CD4-positive, alpha-beta T cell treated with Interleukin-15 for 4 hours (primary cell): ENCODE results near the gene CDH12.
"Not testable (repeated sequence)": the region's sequence is repeated elsewhere in the genome, so short reads cannot be mapped to it uniquely, and the experiment has no call there.

Experiments
- DNase-seq: peaks from one replicate; pipeline ENCODE4 v3.0.0-alpha.2; 2020; ENCODE audit warnings: low spot score

The CDH12 gene

DNA sequence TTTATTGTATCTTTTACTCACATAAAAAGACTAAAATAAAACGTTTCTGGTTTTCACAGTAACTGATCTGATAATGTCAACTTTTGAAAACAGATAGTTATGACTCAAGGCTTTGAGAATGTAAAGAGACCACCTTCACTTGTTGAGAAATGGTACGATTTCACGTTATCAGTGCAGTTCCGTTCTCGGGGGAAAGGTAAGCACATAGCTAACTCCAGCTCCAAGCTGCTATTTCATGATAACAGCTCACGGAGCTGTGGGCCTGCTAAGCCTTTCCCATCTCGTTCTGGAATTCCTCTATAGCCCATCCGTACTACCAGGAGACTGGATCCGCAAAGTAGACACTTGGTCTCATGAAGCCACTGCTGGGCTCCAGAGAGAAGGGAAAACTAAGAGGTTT is 701.3 kb downstream of the CDH12 start:
- not testable (repeated sequence) for DNase-seq

GRCh38 chr5:22140418-22140817 is 712.7 kb downstream of the CDH12 start:
- not testable (repeated sequence) for DNase-seq

DNA sequence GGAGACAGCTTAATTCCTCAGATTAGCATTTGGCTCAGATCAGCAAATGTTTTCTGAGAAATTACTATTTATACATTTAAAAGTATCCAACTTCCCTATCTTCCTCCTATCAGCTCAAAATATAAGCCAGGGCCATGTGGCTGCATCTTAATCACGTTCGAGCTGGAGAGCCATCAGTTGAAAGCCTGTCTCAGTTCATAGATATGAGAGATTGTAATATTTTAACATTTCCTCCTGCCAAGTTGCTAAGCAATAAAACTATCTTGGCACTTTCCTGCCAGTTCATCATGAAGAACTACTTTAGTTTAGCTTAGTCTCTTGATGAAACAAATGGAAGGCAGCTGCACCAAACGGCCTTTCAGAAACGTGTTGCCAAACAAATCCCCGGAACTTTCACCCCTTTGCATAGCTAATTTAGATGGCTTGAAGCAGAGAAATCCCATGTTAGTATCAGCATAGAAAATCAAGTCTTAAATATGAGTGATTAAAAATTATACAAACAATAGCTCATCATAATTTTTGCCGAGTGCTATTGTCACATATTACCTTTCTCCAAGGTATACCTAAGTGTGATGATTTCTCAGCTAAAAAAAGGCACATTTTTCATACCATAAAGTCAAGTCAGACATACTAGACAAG is 713.4 kb downstream of the CDH12 start:
- DNase-seq, result not testable (repeated sequence)

- no peak for DNase-seq
Measured at GRCh38 chr5:22111320-22111719, 741.8 kb downstream of the CDH12 start.

DNA sequence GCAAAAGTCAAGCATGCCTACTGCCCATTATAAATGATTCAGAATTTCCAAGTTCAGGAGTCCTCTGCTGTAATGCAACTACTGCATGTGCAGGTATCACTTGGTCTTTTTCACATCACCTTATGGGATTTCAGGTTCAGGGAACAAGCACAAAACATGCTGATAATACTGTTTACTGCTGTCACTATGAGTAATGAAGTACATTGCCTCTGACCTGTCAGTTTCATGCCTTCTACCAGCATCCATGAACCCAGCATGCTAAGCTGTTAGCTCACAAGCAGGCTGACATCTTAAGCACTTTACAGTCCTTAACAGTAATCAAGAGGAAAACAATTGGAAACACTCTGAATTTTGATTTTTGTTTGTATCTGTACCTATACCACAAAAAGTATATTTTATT is 743.8 kb downstream of the CDH12 start:
- DNase-seq, result no peak

DNA sequence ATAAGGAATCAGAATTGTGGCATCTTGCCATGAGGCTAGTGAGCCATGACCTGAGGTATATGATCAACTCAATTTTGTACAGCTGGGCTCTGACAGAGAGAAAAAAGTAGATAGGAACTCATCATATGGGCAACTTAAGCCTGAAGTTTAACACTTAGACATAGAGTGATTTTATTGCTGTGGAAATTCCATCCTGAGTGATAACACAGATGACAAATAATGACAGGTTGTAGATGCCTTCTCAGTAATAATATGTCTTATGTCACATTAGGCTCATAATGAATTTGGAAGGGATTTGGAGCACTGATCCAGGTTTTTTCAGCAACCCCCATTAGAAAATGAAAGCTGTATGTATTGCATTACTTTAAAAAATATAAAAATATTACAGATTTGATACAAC is 744.6 kb downstream of the CDH12 start:
- DNase-seq, result no peak

DNA sequence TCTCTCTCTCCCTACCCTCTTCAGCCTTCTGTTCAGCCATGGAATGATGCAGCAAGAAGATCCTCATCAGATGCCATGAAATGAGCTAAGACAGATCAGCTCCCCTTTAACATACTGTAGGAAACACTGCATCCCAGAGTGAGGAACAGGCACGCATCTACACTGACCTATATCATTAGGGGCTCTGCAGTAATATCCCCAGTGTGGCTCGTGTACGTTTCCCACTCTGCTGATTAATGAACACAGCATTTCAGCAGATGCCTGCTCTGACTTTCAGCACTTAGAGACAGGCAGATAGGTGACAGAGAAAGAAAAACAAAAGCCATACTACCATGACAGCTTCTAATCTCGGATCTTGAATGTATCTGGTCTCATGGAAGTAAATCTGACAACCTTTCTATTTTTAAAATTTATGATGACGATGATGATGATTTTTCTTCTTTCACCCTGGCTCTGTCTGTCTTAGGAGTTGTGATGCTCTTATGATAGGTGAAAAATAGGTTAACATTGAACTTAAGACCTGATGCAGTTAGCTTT is 750.3 kb downstream of the CDH12 start:
- DNase-seq, result no peak

DNA sequence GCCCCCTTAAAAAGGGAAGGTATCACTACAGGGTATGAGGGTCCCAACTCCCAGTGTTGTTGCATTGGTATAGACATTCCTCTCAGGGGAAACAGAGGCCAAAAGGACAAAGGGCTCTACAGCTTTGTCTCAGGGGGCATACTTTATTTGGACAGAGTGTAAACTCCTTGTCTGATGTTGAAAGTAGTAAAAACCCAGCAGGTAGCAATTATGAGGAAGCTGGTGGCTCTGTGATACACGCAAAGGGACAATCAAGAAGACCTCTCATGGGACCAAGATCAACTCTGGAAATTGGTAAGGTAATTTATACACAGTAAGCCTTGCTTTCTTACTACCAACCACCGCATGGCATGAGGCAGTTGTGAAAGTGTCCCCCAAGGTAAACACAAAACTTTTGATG is 764.6 kb downstream of the CDH12 start:
- no peak for DNase-seq

- DNase-seq, result no peak
Measured at GRCh38 chr5:22079566-22079965, 773.6 kb downstream of the CDH12 start.

DNA sequence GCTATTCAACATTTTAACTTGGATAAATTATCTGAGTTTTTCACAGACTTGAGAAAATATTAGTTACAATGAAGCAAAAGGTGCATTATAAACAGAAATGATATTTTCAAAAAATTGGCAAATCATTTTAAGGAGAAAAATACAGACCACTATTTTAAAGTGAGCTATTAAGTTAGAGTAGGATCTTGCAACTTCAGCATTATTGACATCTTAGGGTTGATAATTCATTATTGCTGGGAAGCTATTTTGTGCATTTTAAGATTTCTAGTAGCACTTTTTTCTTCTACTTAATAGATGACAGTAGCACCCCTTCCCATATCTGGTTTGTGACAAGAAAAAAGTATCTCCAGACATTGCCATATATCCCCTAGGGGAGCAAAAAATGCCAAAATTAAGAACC is 774.1 kb downstream of the CDH12 start:
- DNase-seq, result no peak

DNA sequence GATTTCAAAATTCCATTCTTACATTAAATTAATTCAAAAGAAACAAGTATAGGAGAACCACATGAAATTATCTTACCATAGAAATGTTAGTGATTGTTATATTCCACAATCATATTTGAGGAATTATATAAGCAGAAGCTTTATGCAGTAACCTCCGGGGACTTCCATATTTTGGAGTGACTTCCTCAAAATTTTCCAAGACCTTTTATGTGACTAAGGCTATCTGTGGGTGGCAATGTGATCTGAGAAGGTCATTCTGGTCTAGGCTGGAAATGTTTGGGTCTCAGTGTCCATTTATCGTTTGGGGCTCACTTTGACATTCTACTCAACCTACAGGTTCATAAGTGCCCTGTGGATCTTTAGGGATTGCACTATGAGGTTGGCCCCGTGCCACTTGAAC is 776.6 kb downstream of the CDH12 start:
- no peak for DNase-seq

- DNase-seq, result no peak
Measured at GRCh38 chr5:22070186-22070728, 782.9 kb downstream of the CDH12 start.

- DNase-seq, result no peak
Measured at GRCh38 chr5:22063717-22064116, 789.4 kb downstream of the CDH12 start.

- DNase-seq, result no peak
Measured at GRCh38 chr5:22058620-22059019, 794.5 kb downstream of the CDH12 start.

DNA sequence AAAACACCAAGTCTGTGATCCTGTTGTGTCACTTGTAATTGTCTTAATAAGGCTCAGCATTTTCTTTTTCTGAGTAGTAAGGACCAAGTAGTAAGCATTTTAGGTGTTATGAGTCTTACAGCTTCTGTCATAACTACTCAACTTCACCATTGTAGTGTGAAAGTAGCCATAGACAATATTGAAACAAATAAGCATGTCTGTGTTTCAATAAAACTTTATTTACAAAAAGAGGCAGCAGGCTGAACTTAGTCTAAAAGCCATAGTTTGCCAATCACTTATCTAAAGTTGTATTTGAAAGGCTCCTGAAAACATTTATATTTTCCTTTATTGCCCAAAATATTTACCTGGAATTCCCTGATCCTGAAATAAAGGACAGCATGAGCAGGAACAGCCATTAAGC is 796.1 kb downstream of the CDH12 start:
- DNase-seq, result no peak

- no peak for DNase-seq
Measured at GRCh38 chr5:22056601-22057000, 796.5 kb downstream of the CDH12 start.

GRCh38 chr5:22053195-22053594 is 799.9 kb downstream of the CDH12 start:
- DNase-seq, result no peak

DNA sequence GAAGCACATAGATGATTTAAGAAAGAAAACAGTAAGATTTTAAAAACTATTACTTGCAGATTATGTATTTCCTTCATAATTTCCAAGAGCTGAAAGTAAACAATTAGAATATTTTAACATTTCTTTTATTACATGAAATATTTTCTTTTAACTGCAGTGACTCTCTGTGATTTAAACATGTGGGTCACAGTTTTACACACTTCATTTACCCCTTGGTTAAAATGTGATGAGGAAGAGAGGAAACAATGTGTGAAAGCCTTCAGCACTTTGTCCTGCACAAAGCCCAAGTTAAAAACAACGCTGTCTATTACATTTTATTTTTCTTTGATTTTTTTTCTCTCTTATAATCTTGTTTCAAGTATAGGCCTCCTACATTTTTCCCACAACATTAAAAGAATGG is 801.3 kb downstream of the CDH12 start:
- no peak for DNase-seq

DNA sequence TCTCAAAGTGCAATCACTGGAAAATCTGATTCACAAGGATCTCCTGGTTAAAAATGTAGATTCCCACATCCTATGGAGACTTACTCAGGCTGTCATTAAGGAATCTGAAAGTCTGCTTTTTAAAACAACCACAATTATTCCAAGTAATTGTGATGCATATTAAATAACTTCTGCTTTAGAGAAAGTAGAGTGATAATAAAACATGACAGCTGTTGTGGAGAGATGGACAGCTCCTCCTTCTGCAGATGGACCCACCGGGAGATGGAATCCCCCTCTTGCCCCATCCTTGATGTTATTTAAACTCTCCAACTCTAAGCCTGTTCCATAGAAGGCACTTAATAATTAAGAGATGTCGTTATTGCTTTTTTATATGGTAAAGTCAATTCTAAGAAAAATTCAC is 802.2 kb downstream of the CDH12 start:
- no peak for DNase-seq

DNA sequence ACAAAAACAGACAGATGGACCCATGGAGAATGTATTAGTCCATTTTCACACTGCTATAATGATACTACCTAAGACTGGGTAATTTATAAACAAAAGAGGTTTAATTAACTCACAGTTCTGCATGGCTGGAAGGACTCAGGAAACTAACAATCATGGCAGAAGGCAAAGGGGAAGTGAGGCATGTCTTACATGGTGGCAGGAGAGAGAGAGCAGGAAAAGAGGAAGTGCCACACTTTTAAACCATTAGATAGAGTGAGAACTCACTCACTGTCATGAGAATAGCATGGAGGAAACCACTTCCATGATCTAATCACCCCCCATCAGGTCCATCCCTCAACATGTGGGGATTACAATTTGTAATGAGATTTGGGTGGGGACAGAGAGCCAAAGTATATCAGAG is 808.9 kb downstream of the CDH12 start:
- DNase-seq, result no peak

GRCh38 chr5:22036061-22036460 is 817.1 kb downstream of the CDH12 start:
- DNase-seq, result no peak

GRCh38 chr5:22033066-22033465 is 820.1 kb downstream of the CDH12 start:
- no peak for DNase-seq

DNA sequence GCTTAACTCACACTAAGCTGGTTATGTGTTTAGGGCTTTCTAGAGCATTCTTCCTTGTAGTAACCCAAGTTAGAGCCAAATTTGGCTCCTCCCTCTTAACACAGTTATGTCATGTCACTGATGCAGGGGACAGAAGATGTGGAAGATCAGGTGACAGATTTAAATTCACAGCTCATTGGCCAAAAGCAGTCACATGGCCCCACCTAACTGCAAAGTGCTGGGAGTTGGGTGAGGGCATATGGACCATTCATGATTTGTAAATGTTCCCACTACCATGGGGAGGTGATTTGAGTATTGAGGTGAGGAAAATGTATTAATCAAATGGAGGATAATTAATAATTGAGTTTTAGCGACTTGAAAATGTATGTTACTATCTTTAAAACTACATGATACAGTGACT is 829.4 kb downstream of the CDH12 start:
- DNase-seq, result no peak

DNA sequence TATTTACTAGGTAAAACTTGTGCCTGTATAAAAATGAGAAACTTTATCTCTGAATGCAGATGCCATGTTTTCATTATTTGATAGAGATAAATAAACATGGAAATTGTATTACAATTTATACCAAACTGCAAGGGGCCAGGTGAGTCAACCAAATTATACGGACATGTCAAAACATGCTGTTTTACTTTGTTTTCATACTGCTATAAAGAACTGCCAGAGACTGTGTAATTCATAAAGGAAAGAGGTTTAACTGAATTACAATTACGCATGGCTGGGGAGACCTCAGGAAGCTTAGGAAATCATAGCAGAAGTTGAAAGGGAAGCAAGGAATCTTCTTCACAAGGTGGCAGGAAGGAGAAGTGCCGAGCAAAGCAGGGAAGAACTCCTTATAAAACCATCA is 840.3 kb downstream of the CDH12 start:
- not testable (repeated sequence) for DNase-seq
